ENCODE data around the gene KIZ.

GRCh38 chr20:21262812-21263211 lies 136.9 kb downstream of the KIZ start:
- TF ChIP-seq CTCF (IDR thresholded peaks at IDR 0.05) (no peak), POLR2A (IDR thresholded peaks at IDR 0.05) (no peak)
